KMS-11 (cell line): Measurements from ENCODE around the gene DGCR6L.
"Not testable (repeated sequence)": the region's sequence is repeated elsewhere in the genome, so short reads cannot be mapped to it uniquely, and the experiment has no call there.

ENCODE experiments used
- H2AFZ ChIP-seq: fragments of 200-600 bp; sonication (generic); 2 replicates; pipeline ENCODE4 v1.6.1; 2016; ENCODE audit warnings: antibody characterized with exemption, mixed run types, low read depth
- H3K27ac ChIP-seq: fragments of 200-600 bp; sonication (generic); 2 replicates; pipeline ENCODE4 v1.6.1; 2016; ENCODE audit warnings: mild to moderate bottlenecking, mixed run types
- H3K27me3 ChIP-seq: fragments of 200-600 bp; sonication (generic); 2 replicates; pipeline ENCODE4 v1.6.1; 2017; ENCODE audit warnings: mild to moderate bottlenecking, low read depth, mixed run types, moderate library complexity; ENCODE audit not compliant: insufficient read depth
- H3K36me3 ChIP-seq: fragments of 200-600 bp; sonication (generic); 2 replicates; pipeline ENCODE4 v1.6.1; 2017; ENCODE audit warnings: mild to moderate bottlenecking, mixed run types; ENCODE audit not compliant: insufficient read depth
- H3K4me1 ChIP-seq: fragments of 200-600 bp; sonication (generic); 2 replicates; pipeline ENCODE4 v1.6.1; 2016; ENCODE audit warnings: mild to moderate bottlenecking, low read depth, mixed run types; ENCODE audit not compliant: poor library complexity, severe bottlenecking
- H3K4me2 ChIP-seq: fragments of 200-600 bp; sonication (generic); 2 replicates; pipeline ENCODE4 v1.7.0; 2016; ENCODE audit warnings: mild to moderate bottlenecking, mixed run types
- H3K4me3 ChIP-seq: fragments of 200-600 bp; sonication (generic); IDR thresholded peaks from 2 replicates; pipeline ENCODE4 v1.6.1; 2017; ENCODE audit warnings: low read depth, low read length, mixed read lengths; ENCODE audit not compliant: insufficient read depth
- H3K79me2 ChIP-seq: fragments of 200-600 bp; sonication (generic); 2 replicates; pipeline ENCODE4 v1.6.1; 2016; ENCODE audit warnings: low read depth, mixed run types; ENCODE audit not compliant: insufficient read depth
- H3K9ac ChIP-seq: fragments of 200-600 bp; sonication (generic); 2 replicates; pipeline ENCODE4 v1.6.1; 2016; ENCODE audit warnings: mild to moderate bottlenecking, mixed run types
- H4K20me1 ChIP-seq: fragments of 200-600 bp; sonication (generic); 2 replicates; pipeline ENCODE4 v1.6.1; 2016; ENCODE audit warnings: mild to moderate bottlenecking, mixed run types; ENCODE audit not compliant: insufficient read depth
- TF ChIP-seq, protein P1 (sequence below): fragments of 200-600 bp; sonication (generic); conservative IDR thresholded peaks from 2 replicates; pipeline ENCODE4 v1.6.1; 2017; ENCODE audit warnings: low read depth, mild to moderate bottlenecking, antibody characterized with exemption, low read length, moderate library complexity, mixed read lengths

The DGCR6L gene

GRCh38 chr22:20312396-20313191 lies 7.3 kb downstream of the DGCR6L start:
- Histone ChIP-seq H2AFZ (no peak overlapping the region), H3K9ac (no peak overlapping the region), H3K27ac (no peak overlapping the region), H3K79me2 (no peaks in the 10 kb centered on the region), H3K4me2 (no peak overlapping the region), H3K4me3 (no peak overlapping the region), H4K20me1 (no peaks in the 10 kb centered on the region), H3K27me3 (no peaks in the 10 kb centered on the region), H3K4me1 (no peaks in the 10 kb centered on the region), H3K36me3 (no peaks in the 10 kb centered on the region)
- TF ChIP-seq, protein P1, sequence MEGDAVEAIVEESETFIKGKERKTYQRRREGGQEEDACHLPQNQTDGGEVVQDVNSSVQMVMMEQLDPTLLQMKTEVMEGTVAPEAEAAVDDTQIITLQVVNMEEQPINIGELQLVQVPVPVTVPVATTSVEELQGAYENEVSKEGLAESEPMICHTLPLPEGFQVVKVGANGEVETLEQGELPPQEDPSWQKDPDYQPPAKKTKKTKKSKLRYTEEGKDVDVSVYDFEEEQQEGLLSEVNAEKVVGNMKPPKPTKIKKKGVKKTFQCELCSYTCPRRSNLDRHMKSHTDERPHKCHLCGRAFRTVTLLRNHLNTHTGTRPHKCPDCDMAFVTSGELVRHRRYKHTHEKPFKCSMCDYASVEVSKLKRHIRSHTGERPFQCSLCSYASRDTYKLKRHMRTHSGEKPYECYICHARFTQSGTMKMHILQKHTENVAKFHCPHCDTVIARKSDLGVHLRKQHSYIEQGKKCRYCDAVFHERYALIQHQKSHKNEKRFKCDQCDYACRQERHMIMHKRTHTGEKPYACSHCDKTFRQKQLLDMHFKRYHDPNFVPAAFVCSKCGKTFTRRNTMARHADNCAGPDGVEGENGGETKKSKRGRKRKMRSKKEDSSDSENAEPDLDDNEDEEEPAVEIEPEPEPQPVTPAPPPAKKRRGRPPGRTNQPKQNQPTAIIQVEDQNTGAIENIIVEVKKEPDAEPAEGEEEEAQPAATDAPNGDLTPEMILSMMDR: no peak

- H2AFZ ChIP-seq, H3K27me3 ChIP-seq, H3K4me3 ChIP-seq, H3K4me1 ChIP-seq, H3K36me3 ChIP-seq, H3K79me2 ChIP-seq, H3K4me2 ChIP-seq, H3K27ac ChIP-seq, H3K9ac ChIP-seq, H4K20me1 ChIP-seq: not testable (repeated sequence)
These were observed 8.4 kb downstream of the DGCR6L start for GRCh38 chr22:20311249-20312062.

GRCh38 chr22:20310773-20311172 lies 9.1 kb downstream of the DGCR6L start:
- not testable (repeated sequence) for H3K9ac ChIP-seq, H3K4me1 ChIP-seq, H3K79me2 ChIP-seq, H2AFZ ChIP-seq, H4K20me1 ChIP-seq, H3K36me3 ChIP-seq, H3K4me3 ChIP-seq, H3K4me2 ChIP-seq, H3K27ac ChIP-seq, H3K27me3 ChIP-seq

DNA sequence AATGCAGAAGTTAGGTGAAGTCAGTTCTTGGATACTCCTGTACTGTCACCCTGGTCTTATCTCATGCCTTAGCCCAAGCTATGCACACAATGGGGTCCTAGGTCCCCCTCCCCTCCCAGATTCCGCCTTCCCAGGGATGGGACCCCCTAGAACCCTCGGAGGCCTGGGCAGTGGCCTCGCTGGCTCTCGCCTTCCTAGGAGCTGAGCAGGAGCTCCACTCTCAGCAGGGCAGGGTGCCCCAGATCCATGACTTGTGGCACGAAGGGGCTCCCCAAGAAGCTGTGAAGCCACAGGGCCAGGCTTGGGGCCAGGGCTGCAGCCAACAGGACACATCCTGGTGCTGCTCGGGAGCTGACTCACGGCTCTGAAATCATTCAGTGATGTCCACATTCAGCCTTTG lies 9.7 kb downstream of the DGCR6L start:
- H4K20me1 ChIP-seq, H3K4me3 ChIP-seq, H3K79me2 ChIP-seq, H3K36me3 ChIP-seq, H3K9ac ChIP-seq, H2AFZ ChIP-seq, H3K27me3 ChIP-seq, H3K27ac ChIP-seq, H3K4me1 ChIP-seq, H3K4me2 ChIP-seq: not testable (repeated sequence)

GRCh38 chr22:20308806-20309650 lies 10.8 kb downstream of the DGCR6L start:
- not testable (repeated sequence) for H3K27me3 ChIP-seq, H3K4me3 ChIP-seq, H3K4me2 ChIP-seq, H3K9ac ChIP-seq, H3K4me1 ChIP-seq, H4K20me1 ChIP-seq, H2AFZ ChIP-seq, H3K27ac ChIP-seq, H3K79me2 ChIP-seq, H3K36me3 ChIP-seq

DNA sequence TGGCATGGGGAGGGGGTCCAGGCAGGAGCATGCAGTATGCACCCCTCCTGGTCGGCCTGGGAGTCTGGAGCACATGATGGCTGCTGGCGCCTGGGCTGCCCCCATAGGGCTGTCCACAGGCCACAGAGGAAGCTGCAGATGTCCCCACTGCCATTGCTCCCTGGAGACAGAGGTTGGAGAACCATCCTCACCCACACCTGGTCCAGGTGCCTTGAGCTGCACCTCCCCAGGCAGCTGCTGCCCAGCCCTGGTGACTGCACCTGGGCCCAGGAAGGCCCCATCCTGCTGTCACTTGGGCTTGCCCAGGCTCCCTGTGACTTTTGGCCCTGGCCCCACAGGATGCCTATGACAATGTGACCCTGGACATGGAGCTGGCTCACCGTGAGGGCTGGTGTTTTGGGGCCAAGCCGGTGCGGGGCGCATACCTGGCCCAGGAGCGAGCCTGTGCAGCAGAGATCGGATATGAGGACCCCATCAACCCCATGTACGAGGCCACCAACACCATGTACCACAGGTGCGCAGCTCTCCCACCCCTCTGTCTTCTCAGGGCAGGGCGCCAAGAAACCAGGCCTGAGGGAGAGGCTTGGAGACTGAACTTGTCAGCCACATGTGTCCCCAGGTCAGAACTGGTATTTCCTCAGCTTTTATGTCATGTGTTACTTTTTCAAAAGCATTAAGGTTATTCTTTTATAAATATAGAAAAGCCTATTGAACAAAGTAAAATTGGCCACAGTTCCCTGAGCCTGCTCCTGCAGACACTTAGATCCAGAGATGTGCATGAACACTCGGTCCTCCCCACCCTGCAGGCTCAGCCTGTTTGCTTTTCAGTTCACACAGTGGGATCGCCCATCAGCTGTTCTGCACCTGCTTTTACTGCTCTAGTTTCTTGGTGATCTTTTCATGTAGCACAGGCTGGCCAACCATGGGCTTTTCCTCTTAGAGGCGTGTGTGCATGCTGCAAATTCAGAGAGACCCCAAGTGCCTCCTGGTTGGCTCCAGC lies 12.1 kb downstream of the DGCR6L start:
- H3K4me3 ChIP-seq, H3K79me2 ChIP-seq, H3K36me3 ChIP-seq, H4K20me1 ChIP-seq, H3K9ac ChIP-seq, H3K27ac ChIP-seq, H2AFZ ChIP-seq, H3K27me3 ChIP-seq, H3K4me1 ChIP-seq, H3K4me2 ChIP-seq: not testable (repeated sequence)

DNA sequence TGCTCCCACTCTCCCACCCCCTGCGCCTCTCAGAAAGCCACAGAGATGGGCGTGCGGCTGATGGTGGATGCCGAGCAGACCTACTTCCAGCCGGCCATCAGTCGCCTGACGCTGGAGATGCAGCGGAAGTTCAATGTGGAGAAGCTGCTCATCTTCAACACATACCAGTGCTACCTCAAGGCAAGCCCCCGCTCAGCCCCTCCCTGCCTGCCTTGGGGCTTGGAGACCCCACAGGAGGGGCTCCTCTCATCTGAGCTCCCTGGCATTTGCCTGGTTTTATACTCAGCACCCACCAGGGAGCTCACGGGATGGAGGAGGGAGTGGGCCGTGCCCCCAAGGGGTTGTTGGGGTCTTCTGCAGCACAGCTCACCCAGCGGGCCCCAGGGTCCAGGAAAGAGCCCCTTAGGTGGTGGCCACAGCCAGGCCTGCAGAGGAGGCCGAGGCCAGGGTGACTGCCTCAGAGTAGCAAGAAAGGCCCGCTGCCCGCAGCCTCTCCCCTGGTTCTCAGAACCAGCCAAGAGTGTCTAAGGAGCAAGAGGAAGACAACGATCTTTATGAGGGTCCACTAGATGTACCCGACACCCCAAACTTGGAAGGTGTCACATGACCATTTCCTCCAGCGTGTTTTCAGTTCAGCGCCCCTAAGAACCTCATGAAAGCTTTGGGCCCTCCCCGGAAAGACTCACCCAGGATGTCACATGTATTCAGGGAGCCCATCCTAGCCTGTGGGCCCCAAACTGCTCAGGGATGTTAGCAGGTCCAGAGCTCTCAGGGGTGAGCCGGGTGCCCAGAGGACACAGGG lies 13.0 kb downstream of the DGCR6L start:
- not testable (repeated sequence) for H2AFZ ChIP-seq, H3K4me1 ChIP-seq, H3K4me3 ChIP-seq, H3K79me2 ChIP-seq, H3K27ac ChIP-seq, H3K4me2 ChIP-seq, H3K36me3 ChIP-seq, H3K9ac ChIP-seq, H3K27me3 ChIP-seq, H4K20me1 ChIP-seq
